GM06990 (cell line): Measurements from ENCODE around the gene FMN2.

Experiments
- DNase-seq: peaks from one replicate; pipeline ENCODE4 v3.0.0-alpha.2; 2011; ENCODE audit not compliant: insufficient read length; ENCODE audit errors: extremely low read depth
- H3K27me3 ChIP-seq: replicated peaks from 2 replicates; pipeline ENCODE4 v1.6.0; 2011; ENCODE audit warnings: low read length; ENCODE audit not compliant: control insufficient read depth, insufficient read depth
- H3K36me3 ChIP-seq: 2 replicates; pipeline ENCODE4 v1.5.1; 2011; ENCODE audit warnings: low read length; ENCODE audit not compliant: control insufficient read depth, insufficient read depth
- H3K4me3 ChIP-seq: replicated peaks from 2 replicates; pipeline ENCODE4 v1.5.1; 2011; ENCODE audit warnings: low read depth, mild to moderate bottlenecking, control low read depth, low read length
- TF ChIP-seq, protein P1 (sequence below): IDR thresholded peaks from 2 replicates; pipeline ENCODE4 v1.5.1; 2011; ENCODE audit warnings: low read length, control low read depth, mild to moderate bottlenecking, inconsistent platforms; ENCODE audit not compliant: insufficient read depth, poor library complexity, severe bottlenecking

The FMN2 gene

DNA sequence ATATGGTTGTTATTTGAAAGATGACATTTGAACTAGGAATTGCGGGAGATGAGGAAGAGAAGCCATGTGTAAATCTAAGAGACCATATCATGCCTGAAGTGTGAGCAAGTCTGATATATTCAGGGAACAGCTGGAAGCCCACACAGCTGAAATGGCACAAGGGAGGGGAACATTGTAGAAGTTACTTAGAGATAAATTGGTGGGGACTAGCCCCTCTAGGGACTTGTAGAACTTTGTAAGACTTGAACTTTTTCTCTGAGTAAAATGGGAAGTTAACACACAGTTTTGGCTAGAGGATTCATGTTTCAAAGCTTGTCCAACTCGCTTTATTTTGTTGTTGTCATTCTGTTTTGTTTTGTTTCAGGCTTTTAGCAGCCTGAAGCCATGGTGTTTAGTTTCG, 216.4 kb downstream of the FMN2 start:
- no peak overlapping the region for H3K4me3 ChIP-seq
- no peaks in the 10 kb centered on the region for H3K36me3 ChIP-seq
- H3K27me3 ChIP-seq = no peaks in the 10 kb centered on the region
- TF ChIP-seq, protein P1, sequence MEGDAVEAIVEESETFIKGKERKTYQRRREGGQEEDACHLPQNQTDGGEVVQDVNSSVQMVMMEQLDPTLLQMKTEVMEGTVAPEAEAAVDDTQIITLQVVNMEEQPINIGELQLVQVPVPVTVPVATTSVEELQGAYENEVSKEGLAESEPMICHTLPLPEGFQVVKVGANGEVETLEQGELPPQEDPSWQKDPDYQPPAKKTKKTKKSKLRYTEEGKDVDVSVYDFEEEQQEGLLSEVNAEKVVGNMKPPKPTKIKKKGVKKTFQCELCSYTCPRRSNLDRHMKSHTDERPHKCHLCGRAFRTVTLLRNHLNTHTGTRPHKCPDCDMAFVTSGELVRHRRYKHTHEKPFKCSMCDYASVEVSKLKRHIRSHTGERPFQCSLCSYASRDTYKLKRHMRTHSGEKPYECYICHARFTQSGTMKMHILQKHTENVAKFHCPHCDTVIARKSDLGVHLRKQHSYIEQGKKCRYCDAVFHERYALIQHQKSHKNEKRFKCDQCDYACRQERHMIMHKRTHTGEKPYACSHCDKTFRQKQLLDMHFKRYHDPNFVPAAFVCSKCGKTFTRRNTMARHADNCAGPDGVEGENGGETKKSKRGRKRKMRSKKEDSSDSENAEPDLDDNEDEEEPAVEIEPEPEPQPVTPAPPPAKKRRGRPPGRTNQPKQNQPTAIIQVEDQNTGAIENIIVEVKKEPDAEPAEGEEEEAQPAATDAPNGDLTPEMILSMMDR = no peak
- DNase-seq = no peak

DNA sequence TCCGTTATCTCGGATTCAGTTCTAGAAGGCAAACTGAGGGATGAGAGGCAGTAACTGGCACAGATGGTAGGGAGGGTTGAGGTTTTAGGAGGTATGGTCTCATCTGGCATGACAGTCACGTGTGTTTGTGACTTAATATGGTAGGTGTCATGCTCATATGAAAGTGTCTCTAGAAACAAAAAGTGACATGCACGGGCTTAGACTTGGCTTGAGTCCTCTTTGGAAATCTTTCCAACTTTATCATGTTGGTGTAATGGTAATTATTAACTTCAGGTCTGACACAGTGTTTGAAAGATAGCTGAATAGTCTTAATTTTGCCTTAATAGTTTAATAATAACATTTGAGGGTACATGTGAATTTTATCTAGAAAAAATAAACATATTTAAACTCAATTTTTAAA, 218.1 kb downstream of the FMN2 start:
- no peak for DNase-seq

DNA sequence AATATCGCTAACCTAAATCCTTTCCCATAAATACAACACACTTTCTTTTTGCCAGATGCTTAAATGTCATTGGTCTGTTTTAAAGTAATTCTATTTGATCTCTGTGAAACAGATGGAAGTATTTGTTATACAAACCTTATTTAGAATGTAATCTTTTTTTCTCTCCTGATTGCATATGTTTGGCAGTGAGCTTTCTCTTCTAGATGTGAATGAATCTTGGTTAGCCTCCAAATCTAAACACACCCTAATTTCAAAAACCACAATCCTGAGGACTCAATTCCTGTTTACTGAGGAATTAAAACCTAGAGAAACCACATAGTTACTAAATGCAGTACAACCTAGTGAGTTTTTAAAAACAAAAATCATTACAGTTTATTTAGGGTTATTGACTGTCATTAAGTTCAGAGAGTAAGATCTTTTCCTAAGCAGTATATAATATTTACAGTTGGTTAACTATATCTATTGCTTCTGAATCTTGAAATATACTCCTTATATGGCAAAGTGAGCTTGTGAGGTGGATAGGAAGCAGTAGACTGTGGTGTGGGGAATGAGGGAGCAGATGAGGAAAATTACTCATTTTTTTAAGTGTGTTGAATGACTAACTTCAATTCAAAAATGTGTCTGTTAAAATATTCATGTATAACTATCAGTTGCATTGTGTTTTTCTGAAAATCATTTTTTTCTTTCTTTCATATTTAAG, 218.7 kb downstream of the FMN2 start:
- no peak for DNase-seq
- no peak overlapping the region for H3K4me3 ChIP-seq
- TF ChIP-seq, protein P1 = no peak
- no peaks in the 10 kb centered on the region for H3K27me3 ChIP-seq
- H3K36me3 ChIP-seq = no peaks in the 10 kb centered on the region

More for the DNA sequence above, 218.1 kb downstream of the FMN2 start:
- Histone ChIP-seq H3K36me3 (no peaks in the 10 kb centered on the region), H3K4me3 (no peak overlapping the region), H3K27me3 (no peaks in the 10 kb centered on the region)
- TF ChIP-seq, protein P1 = no peak

DNA sequence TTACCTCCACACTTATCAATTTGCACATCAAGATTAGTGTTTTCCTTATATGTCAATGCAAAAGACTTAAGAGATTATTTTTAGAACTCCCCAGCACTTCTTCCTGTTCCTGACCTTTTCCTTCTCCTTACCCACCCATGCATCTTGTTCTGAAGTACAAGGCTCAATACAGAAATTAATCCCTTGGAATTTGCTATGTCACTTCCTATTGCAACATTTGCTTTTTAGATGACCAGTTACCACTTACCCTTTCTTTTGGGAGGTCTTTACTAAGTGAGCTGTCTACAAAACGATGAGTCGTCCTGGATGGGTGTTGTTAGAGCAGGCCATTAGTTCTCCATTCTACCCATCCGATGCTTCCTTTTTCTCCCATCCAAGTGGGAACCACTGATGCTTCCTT, 221.2 kb downstream of the FMN2 start:
- H3K27me3 ChIP-seq = no peaks in the 10 kb centered on the region
- no peak for DNase-seq
- no peaks in the 10 kb centered on the region for H3K36me3 ChIP-seq
- H3K4me3 ChIP-seq = no peak overlapping the region
- TF ChIP-seq, protein P1 = no peak

DNA sequence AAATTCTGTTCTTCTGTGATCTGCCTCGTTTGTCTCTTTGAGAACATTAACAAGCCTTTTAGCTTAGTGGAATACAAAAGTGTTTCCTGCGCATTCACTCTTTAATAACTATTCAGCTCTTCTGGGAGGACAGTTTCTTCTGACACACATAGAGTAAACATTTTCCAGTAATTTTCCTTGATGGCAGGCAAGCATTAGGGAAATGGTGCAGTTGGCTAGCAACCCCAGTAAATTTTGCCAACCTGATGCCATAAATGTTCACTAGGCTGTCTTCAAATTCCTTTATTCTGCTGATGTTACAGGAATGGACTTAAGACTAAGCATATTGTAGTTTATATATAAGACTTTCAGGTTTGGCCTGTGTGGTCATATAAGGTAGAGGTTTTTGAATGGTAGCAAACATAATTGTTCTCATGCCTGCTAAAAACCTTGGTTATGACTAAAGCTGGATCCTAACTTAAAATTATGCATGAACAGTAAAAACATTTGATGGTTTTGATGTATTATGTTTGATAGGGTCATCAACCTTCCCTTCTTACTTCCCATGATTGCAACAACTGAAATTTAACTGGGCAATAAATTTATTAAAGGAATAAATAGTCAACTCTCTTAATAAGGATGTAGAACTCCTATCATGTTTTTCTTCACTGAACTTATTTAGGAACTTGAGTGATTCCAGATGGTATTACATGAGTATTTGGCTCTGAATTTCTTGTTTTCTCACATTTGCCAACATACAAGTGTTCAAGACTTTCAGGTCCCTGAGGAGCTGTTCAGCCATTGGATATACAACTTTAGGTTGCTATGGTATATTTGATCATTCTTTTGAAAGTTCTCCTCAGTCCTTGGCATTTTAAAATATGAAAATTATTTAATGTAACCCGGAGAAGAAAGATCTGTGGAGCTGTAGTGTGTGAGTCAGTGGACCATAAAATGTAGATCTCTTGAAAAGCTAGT, 223.4 kb downstream of the FMN2 start:
- DNase-seq = no peak

More for the DNA sequence above, 223.4 kb downstream of the FMN2 start:
- no peak overlapping the region for H3K4me3 ChIP-seq
- no peaks in the 10 kb centered on the region for H3K27me3 ChIP-seq
- H3K36me3 ChIP-seq = no peaks in the 10 kb centered on the region
- TF ChIP-seq, protein P1 = no peak
